GM19043 (cell line): ENCODE results near the gene POU6F1.

ENCODE experiments used
- ATAC-seq: cut with Tn5 transposase; IDR thresholded peaks from one replicate; pipeline ENCODE4 v1.9.1; 2021; ENCODE audit warnings: low read depth; ENCODE audit not compliant: unreplicated experiment

Gene POU6F1

DNA sequence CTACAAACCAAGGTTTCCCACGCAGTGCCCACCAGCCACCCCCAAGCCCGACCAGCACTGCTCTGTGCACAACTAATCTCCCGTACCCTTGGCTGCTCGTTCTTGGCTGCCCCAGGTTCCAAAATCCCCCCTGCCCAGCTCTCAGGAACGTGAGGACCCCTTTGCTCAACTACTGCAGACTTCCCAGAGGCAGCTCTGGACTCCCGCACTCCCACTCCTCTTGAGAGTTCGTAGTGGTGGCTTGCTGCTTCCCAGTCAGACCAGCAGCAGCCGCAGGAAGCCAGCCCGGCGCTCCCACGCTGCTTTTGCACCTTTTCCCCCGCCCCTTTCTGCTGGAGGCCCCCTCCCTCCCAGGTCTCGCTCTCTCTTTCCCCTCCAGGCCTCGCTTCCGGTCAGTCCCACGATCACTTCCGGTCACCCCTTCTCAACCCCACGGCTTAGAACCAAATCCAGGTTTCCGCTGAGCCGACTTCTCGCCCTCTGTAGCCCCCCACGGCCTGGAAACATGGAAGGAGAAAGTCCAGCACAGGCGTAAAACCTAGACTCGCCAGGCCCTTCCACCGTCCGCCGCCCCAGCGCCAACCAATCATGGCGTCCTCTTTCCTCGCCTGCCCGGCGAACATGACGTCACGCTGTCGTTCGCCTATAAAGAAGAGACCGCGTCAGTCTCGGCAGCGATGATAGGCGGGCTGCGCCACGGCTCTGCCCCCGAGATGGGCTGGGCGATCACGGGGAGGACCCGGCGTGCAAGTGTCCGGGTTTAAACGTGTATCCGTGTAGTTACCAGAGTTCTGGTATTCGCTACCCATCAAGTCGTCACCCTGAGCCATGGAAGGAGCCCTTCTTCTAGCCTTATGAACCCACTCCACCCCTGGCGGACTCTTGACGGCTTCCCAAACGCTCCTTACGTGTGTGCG is 45.1 kb downstream of the POU6F1 start, which contains the start of gene TFCP2:
TSS of gene TFCP2 (minus strand) at position 621 of the 917 bp plus-strand sequence. CDS start 713 bp downstream, outside the sequence.
- peak; percentile 91 for ATAC-seq

DNA sequence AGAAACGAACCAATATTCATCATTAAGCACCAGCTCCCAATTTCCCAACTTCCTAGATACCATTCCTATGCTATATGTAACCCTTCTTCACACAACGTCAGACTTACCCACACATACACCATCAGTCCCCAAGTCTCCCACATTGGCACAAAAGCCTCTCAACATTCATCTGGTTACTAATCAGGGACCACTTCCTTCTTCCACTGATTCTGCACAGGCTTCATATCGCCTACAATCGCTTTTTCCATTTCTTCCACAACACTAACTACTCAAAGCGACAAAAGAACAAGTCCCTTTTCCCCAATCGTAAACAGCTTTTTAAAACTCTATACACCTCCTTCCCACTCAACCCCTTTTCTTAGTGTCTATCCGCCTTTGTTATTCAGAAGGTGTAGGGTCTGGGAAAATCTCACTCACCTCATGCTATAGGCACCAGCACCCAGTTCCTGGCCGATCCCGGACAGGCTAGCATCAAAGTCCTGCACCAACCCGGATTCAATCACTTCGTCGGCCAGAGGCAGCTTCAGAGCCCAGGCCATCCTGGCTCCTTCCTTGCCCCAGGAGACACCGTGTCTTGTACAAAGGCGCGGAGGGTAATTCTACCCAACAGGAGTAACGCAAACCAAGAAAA is 45.9 kb downstream of the POU6F1 start:
- peak; percentile 5 for ATAC-seq

DNA sequence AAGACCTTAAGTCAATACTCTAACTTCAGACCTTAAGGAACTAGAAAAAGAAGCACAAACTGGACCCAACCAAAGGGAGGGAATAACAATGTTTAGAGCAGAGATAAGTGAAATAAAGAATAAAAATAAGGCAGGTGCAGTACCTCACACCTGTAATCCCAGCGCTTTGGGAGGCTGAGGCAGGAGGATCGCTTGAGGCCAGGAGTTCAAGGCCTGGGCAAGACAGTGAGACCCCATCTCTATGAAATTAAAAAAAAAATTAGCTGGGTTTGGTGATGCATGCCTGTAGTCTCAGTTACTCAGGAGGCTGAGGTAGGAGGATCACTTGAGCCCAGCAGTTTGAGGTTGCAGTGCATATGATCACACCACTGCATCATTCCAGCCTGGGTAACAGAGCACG is 54.1 kb downstream of the POU6F1 start:
- no peak for ATAC-seq

DNA sequence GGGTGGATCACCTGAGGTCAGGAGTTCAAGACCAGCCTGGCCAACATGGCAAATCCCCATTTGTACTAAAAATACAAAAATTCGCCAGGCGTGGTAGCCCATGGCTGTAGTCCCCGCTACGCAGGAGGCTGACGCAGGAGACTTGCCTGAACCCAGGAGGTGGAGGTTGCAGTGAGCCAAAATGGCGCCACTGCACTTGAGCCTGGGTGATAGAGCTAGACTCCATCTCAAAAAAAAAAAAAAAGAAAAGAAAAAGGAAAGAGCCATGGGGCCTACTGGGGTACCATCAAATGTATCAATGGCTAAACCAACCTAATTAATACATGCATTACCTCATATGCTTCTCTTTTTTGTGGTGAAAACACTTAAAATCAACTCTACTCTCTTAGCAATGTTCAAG is 55.6 kb downstream of the POU6F1 start:
- no peak for ATAC-seq

DNA sequence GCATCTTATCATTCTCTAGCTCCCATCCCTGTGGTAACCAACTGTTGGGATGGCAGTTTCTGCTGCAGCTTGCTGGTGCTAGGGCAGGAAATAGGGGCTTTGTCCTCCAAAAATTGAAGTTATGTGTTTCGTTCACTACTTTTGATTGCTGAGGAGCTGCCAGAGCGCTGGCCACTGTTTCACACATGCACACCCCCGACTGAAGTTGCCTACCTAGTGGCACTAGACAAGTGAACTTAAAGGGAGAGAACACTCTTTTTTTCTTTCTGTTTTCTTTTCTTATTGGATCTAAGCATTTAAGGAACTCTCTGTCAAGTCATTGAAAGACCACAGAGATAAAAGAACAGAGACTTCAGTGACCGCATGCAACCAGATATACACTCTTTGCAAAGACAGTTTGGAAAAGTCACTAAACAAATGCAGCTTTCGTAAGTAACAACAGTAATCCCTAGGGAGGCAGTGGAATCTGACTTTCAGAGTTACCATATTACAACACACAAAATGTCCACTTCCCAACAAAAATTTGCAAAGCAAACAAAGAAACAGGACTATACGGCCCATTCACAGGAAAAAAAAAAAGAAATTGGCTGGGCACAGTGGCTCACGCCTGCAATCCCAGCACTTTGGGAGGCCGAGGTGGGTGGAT is 56.9 kb downstream of the POU6F1 start:
- no peak for ATAC-seq

DNA sequence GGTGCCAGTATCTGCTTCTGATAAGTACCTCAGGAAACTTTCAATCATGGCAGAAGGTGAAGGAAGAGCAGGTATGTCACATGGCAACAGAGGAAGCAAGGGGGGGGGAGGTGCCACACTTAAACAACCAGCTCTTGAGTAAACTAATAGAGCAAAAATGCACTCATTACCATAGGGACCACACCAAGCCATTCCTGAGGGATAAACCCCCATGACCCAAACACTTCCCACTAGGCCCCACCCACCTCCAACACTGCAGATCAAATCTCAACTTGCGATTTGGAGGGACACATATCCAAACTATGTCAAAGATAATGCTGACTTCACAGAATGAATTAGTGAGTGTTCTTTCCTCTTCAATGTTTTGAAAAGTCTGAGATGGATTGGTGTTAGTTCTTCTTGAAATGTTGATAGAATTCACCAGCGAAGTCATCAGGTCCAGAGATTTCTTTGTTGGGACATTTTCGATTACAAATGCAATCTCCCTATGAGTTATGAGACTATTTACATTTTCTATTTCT is 61.6 kb downstream of the POU6F1 start:
- no peak for ATAC-seq

DNA sequence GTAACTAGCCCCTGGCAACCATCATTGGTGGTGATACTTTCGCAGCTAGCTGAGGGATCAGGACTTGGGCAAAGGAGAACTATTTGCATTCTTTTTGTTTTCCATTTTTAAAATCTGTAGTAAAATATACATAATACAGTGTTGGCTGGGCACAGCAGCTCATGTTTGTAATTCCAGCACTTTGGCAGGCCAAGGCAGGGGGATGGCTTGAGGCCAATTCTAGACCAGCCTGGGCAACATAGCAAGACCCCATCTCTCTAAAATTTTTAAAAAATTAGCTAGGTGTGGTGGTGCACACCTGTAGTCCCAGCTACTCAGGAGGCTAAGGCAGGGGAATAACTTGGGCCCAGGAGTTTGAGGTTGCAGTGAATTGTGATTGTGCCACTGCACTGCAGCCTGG is 64.9 kb downstream of the POU6F1 start:
- no peak for ATAC-seq

DNA sequence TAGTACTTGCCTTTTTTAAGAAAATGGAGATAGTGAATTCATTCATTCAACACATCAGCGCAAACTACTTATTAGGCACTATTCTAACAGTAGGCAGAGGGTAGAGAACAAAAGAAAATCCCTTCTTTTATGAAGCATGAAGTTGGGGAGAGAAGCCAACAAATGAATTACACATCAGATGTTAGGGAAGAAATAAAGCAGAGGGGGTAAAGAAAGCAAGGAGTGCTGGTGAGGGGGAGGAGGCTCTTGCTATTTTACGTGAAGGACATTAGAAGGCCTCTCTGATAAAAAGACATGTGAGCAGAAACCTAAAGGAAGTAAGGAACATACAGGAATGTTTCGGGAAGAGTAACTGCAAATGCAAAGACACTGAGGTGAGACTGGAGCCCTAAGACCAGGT is 67.1 kb downstream of the POU6F1 start:
- no peak for ATAC-seq

DNA sequence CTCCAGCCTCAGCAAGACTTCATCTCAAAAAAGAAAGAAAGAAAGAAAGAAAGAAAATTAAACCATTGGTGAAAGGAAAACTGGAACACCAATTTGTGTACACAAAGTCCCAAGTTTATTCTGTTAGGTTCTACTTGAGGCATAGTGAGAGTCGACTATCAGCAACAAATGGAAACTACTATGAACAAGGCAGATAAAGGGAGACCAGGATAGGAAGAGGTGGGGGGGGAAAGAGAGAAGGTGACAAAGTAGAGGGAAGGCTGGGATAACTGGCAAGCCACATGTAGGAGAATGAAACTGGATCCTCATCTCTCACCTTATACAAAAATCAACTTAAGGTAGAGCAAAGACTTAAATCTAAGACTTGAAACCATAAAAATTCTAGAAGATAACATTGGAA is 70.6 kb downstream of the POU6F1 start:
- no peak for ATAC-seq

DNA sequence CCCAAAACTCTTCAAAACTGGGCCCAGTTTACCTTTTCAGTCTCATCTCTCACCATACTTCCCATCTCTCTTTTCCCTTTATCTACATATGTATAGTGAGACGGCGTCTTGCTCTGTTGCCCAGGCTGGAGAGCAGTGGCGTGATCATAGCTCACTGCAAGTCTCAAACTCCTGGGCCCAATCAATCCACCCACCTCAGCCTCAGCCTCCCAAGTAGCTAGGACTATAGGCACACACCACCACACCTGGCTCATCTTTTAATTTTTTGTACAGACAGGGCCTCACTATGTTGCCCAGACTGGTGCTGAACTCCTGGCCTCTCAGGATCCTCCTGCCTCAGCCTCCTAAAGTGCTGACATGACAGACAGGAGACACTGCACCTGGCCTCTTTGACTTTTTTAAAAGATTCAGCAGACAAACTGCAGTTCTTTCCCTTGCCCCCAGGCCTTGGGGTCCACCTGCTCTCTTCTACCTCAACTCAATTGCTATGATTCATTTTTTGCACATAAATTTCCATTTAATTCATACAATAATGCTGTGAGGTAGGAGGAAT is 78.5 kb downstream of the POU6F1 start:
- no peak for ATAC-seq
